Activated T-helper 1 cell treated with Interleukin-2 at 50 U/mL for 16 hours (primary cell): Measurements from ENCODE around the gene SF3A2.

ENCODE experiments used
- DNase-seq: peaks from one replicate; pipeline ENCODE4 v3.0.0-alpha.2; 2020; ENCODE audit warnings: low read depth

SF3A2 gene

DNA sequence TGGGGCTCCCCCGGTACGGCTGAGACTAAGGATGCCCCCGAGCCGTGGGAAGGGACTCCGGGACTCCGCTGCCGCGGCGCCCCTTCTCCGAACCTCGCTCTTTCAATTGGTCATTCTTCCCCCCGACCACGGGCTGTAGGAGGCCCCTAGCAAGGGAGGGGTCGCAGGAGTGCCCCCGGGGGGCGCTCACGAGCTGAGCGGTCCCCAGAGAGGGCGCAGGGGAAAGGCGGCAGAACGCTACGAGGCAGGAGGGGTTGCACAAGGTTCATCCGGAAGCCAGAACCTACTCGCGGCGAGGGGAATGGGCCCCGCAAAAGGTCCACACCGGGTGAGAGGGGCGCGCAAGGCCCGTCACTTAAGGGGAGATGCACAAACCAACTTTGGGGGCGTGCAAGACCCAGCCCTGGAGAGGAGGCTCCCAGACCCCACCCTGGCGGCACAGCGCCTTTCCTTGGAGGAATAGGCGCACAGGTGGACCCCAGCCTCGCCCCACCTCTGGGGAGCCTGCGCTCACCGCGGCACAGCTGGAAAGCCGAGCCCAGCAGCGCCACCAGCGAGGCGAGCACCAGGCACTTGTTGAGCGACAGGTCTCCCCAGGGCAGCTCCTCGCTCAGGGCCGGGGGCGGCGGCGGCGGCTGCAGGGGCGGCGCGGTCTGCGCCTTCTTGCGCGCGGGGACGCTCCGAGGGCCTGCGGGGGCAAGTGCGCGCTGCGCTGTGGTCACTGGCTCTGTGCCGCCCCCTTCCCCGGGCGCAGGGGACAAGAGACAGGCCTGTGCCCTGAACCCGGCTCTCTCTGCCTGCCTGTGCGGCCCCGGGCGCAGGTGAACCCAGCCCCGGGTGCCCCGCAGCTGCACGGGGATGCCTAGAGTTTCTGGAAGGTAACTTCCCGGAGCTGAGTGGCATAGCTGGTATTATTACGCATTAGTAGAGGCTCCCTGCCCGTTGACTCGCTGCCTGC is 16.8 kb downstream of the SF3A2 start:
- peak; percentile 54 for DNase-seq

GRCh38 chr19:2254064-2254872 is 17.6 kb downstream of the SF3A2 start:
- no peak for DNase-seq

- DNase-seq: no peak
Observed at GRCh38 chr19:2255112-2255845, 18.7 kb downstream of the SF3A2 start.

DNA sequence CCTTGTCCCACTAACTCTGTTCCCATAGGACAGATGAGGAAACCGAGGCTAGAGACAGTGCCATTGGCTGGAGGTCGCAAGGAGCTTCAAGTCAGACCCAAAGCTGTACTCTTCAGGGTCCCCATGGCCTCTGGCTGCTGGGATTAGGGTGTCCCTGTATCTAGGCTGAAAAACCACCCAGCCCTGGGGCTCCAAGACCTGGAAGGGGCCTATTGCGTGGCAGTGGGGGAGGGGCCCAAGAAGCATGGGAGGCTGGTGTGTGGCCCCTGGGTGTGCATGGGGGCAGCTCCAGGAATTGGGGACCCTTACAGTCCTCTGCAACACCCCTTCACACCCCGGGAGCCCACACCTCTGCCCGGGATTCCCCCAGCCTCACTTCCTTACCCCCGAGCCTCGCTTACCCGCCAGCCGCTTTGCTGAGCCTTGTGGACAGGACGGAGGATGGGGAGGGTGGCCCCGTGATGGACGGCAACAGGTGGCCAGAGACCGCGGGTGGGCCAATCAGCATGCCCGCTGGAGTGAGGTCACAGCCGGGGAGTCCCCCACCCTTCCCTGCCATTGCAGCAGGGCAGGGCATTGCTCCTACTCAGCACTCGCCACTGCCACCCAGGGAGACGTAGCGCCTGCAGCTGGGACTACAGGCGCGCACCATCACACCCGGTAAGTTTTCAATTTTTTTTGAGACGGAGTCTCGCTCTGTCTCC is 19.5 kb downstream of the SF3A2 start, which contains the start of gene JSRP1:
Gene JSRP1 (minus strand): TSS at position 436 of the 704 bp plus-strand sequence. CDS start 1,103 bp downstream, outside the sequence.
- DNase-seq: no peak

DNA sequence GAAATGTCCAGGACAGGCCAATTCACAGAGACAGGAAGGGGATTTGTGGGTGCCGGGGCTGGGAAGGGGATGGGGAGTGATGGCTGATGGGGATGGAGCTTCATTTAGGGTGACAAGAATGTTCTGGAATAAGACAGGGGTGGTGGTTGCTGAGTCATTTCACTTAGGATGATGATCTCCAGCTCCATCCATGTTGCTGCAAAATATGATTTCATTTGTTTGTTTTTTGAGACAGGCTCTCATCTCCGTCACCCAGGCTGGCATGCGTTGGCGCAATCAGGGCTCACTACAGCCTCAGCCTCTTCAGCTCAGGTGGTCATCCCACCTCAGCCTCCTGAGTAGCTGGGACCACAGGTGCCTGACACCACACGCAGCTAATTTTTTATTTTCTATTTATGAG is 22.7 kb downstream of the SF3A2 start:
- DNase-seq: no peak

- no peak for DNase-seq
Observed at GRCh38 chr19:2260341-2260805, 23.7 kb downstream of the SF3A2 start.

DNA sequence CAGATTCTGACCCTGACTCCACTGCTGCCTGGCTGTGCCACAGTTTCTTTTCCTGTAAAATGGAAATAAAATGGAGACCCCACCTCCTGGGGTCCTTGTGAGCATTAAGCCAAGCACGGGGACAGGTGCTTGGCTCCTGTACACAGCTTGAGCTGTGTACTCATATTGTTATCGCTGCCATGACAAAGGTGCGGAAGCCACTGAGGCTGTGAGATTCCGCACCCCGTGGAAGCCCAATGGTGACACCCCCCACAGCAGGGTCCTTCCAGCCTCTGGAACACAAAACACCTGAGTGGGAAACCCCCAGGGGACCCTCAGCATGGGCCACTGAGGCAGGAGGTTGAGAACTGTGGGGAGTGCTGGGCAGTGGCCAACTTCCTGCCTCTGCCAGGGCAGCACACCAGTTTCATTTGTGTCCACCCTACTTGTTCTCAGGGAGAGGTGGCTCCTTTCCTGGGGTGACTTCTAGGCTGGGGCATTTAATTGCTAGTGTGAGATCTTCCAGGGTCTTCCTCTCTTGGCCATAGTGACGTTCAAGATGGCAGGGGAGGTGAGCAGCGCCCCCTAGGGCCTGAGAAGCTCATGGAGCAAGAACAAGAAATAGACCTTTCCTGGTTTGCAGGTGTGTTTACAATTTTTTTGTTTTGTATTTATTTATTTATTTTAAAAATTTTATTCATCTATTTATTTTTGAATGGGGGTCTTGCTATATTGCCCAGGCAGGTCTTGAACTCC is 25.0 kb downstream of the SF3A2 start:
- DNase-seq: no peak

GRCh38 chr19:2266183-2266993 is 29.8 kb downstream of the SF3A2 start:
- DNase-seq: no peak

GRCh38 chr19:2268480-2268830 is 31.8 kb downstream of the SF3A2 start:
- DNase-seq: no peak

DNA sequence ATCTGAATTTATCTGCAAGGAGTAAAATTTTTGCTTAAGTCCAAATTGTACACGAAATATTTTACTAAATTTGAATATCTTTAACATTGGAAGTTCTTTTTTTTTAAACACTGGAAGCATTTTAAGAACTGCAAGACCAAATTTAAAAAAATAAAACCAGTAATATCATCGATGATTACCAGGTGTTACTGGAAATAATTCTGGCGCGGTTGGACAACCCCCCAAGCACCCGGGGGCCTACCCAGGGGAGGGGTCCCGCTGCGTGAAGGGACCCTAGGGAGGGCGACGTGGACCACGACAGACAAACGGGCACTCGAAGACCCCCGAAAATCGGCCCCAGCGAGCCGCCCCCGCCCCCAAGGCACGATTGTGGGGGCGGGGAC is 32.2 kb downstream of the SF3A2 start:
- no peak for DNase-seq

DNA sequence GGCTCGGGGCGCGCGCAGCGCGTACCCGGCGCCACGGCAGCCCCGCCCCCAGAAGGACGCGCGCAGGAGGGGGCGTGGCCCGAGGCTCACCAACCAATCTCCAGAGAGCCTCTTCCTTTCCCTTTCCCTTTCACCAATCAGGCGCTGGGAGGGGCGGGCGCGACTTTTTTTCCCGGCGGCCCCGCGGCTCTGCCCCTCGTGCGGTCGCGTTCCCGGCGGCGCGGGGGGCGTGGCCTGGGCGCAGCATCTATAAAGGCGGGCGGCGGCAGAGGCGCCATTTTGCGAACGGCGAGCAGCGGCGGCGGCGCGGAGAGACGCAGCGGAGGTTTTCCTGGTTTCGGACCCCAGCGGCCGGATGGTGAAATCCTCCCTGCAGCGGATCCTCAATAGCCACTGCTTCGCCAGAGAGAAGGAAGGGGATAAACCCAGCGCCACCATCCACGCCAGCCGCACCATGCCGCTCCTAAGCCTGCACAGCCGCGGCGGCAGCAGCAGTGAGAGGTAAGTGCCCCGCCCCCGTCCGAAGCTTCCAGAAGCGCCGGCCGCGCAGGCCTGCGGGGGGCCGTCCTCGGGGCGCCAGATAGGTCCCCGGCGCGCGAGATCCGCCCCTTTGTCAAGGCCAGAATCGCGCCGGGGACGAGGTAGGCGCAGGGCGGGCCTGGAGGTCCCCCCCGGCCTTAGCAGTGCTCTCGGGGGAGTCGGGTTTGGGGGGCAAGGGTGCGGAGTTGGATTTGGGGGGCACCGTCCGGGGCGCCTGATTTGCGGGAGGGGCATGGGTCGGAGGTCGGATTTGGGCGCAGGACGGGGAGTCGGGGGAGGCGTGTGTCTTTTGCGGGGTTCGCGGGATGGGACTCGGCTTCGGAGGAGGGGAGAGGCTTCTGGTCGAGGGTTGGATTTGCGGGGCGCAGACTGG is 32.9 kb downstream of the SF3A2 start:
- DNase-seq: peak; percentile 99

GRCh38 chr19:2270157-2270422 is 33.5 kb downstream of the SF3A2 start:
- no peak for DNase-seq

GRCh38 chr19:2270423-2271233 is 34.0 kb downstream of the SF3A2 start:
- DNase-seq: peak; percentile 63

DNA sequence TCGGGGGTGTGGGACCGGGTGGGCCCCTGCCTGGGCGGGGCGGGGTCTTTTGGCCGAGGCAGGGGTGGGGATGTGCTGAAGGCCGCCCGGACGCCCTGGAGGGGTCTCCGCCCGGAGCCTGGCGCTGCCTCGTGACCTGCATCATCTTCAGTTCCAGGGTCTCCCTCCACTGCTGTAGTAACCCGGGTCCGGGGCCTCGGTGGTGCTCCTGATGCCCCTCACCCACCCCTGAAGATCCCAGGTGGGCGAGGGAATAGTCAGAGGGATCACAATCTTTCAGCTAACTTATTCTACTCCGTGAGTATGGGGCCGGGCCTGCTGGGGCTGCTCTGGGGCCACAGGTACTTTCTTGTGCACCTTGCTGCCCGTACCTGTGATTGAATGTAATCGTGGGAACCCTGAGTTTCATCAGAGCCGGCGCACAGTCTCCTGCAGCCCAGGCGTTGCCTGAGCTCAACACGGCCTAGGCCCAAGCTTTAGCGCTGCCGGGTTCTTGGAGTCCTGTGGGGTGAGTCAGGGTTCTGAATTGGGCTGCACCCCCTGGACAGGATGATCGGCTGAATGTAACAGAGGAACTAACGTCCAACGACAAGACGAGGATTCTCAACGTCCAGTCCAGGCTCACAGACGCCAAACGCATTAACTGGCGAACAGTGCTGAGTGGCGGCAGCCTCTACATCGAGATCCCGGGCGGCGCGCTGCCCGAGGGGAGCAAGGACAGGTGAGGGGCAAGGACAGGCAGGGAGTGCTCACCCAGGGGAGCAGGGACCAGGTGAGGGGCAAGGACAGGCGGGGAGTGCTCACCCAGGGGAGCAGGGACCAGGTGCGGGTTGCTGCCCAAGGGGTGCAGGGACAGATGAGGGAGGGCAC is 34.8 kb downstream of the SF3A2 start:
- DNase-seq: no peak

DNA sequence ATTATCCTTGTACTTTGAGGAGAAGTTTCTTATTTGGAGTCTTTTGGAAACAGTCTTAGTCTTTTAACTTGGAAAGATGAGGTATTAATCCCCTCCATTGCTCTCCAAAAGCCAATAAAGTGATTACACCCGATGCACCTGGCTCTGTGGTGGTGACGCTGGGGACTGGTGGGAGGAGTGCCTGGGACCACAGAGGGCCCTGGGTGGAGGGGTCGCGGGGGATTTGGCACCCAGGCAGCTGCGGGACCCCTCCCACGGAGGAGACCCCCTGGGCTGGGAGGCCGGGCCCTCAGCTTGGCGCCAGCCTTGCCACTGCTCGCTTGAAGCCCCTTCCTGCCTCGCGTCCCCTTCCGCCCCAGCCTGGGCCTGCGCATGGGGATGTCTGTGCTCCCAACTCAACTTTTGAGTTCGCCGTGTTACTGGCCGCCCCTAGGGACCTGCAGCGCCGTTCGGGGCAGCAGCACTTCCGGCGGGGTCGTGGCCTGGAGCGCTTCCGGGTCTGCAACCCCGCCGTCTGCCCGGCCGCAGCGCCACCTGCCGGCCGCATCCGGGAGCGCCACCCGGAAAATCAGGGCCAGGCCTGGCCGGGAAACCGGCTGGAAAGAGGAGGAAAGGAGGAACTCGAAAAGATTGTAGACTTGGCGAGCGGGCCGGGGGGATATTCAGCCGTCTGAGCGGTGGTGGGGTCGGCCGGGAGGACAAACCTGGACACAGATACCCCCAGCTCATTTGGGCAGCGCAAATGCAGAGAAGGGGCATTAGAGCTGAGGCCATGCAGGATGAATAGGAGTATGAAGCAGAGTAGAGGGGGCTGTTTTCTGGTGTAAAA is 36.9 kb downstream of the SF3A2 start:
- DNase-seq: peak; percentile 68

DNA sequence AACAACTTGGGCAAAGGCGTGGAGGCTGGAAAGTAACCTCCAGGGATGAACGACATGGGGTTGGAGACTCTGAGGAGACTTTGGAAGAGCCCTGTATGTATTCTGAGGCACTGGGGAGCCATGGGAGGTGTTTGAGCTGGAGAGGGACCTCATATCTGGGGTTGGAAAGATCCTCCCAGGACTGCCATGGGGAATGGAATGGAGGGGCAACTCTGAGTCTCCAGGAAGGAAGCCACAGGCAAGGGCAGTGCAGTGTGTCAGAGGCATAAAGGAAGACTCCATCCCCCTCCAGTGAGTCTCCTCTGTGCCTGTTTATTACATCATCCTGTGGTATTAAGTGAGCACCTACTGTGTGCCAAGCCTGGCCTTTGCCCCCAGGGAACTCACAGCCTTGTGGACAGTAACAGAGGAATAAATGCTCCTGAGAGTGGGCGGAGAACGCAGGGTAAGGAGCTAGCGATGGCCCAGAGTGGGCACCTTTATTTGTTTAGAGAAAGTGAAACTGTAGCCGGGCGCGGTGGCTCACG is 37.6 kb downstream of the SF3A2 start:
- no peak for DNase-seq
